ENCODE measurements around the gene NCS1. TPM values are rescaled to one million over a fixed set of nuclear protein-coding genes. Genes with fewer than 3 reads are reported as not detected.
A peak's percentile ranks its signal among the peaks of the same experiment; 100 is the strongest.

Gene NCS1
- total RNA-seq, 1 donor from 2014 or later, result 32.8 TPM

DNA sequence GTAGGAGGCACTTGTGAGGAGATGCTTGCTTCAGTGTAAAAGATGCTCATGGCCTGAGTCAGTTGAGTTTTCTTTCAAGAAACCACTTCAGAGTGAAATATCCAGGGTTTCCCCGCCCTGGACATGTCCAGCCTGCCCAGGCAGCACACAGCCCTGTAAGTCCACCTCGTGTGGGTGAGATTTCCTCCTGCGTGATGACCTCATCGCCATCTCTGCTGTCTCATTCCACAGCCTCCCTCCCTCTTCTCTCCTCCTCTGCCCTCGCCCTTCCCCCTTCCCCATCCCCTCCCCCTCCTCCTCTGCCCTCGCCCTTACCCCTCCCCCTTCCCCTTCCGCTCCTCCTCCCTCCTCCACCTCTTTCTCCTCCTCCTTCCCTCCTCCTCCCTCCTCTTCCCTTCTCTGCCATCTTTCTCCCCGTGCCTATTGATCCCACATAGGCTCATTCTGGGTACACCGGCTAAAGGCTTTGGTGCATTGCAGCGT, 34.0 kb upstream of the NCS1 start:
- Mint-ChIP-seq H3K27ac (peak overlapping the region; percentile 73), H3K9me3 (no peaks in the 10 kb centered on the region), H3K4me3 (no peak overlapping the region), H3K36me3 (peaks cover 10% of the 10 kb centered on the region), H3K4me1 (ENCODE audit: unreplicated experiment) (peaks cover 27% of the 10 kb centered on the region), H3K27me3 (no peaks in the 10 kb centered on the region)
- TF ChIP-seq, protein P1, sequence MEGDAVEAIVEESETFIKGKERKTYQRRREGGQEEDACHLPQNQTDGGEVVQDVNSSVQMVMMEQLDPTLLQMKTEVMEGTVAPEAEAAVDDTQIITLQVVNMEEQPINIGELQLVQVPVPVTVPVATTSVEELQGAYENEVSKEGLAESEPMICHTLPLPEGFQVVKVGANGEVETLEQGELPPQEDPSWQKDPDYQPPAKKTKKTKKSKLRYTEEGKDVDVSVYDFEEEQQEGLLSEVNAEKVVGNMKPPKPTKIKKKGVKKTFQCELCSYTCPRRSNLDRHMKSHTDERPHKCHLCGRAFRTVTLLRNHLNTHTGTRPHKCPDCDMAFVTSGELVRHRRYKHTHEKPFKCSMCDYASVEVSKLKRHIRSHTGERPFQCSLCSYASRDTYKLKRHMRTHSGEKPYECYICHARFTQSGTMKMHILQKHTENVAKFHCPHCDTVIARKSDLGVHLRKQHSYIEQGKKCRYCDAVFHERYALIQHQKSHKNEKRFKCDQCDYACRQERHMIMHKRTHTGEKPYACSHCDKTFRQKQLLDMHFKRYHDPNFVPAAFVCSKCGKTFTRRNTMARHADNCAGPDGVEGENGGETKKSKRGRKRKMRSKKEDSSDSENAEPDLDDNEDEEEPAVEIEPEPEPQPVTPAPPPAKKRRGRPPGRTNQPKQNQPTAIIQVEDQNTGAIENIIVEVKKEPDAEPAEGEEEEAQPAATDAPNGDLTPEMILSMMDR (conservative IDR thresholded peaks at IDR 0.05), result no peak
- DNase-seq (ENCODE audit: extremely low spot score, unreplicated experiment), result no peak

- peak overlapping the region; percentile 73 for H3K27ac Mint-ChIP-seq
- peaks cover 5% of the 10 kb centered on the region for H3K36me3 Mint-ChIP-seq
- peaks cover 33% of the 10 kb centered on the region for H3K4me1 Mint-ChIP-seq (ENCODE audit: unreplicated experiment)
- no peaks in the 10 kb centered on the region for H3K9me3 Mint-ChIP-seq
- H3K4me3 Mint-ChIP-seq, result no peak overlapping the region
- TF ChIP-seq, protein P1 (conservative IDR thresholded peaks at IDR 0.05), result no peak
- DNase-seq (ENCODE audit: extremely low spot score, unreplicated experiment), result no peak
- H3K27me3 Mint-ChIP-seq, result no peaks in the 10 kb centered on the region
Observed at GRCh38 chr9:130138791-130139190, 33.4 kb upstream of the NCS1 start.

DNA sequence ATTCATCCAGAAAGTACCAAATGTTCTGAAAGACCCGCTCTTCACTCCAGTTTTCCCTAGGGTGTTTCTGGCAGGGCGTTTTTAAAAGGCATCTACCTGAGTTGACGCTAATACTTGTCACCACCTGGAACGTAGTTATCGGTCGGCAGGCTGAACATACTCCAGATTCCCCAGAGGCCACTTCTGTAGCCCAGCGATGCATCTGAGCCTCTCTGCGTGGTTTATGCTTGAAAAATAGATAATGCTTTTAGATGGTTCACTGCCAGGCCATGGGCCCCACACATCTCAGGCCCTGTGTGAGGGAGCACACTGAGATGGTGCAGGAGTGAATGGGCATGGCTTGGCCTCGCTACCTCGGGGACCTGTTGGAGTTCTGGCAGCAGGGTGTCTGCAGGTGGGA, 33.0 kb upstream of the NCS1 start:
- H3K27ac Mint-ChIP-seq, result peak overlapping the region; percentile 73
- peaks cover 36% of the 10 kb centered on the region for H3K4me1 Mint-ChIP-seq (ENCODE audit: unreplicated experiment)
- TF ChIP-seq, protein P1 (conservative IDR thresholded peaks at IDR 0.05), result no peak
- no peak overlapping the region for H3K4me3 Mint-ChIP-seq
- H3K27me3 Mint-ChIP-seq, result no peaks in the 10 kb centered on the region
- no peaks in the 10 kb centered on the region for H3K9me3 Mint-ChIP-seq
- DNase-seq (ENCODE audit: extremely low spot score, unreplicated experiment), result no peak
- H3K36me3 Mint-ChIP-seq, result peaks cover 5% of the 10 kb centered on the region

DNA sequence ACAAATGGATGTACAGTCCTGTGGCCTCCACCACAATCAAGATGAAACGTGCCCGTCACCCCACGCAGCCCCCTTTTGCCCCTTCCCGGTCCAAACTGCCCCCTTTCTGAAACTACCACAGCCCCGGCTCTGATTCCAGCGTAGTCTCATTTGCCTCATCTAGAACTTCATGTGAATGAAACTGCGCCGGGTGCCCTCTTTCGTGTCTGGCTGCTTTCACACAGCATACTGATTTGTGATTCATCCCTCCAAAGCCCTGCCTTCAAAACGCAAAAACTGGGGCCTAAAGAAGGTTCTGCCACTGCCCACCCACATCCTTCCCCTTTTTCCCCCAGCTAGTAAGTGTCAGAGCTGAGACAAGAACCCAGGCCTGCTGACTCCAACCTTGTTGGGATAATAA, 31.5 kb upstream of the NCS1 start:
- Mint-ChIP-seq H3K4me3 (no peak overlapping the region), H3K4me1 (ENCODE audit: unreplicated experiment) (peaks cover 36% of the 10 kb centered on the region), H3K9me3 (no peaks in the 10 kb centered on the region), H3K27me3 (no peaks in the 10 kb centered on the region), H3K36me3 (peaks cover 4% of the 10 kb centered on the region), H3K27ac (no peak overlapping the region)
- TF ChIP-seq, protein P1 (conservative IDR thresholded peaks at IDR 0.05), result no peak
- no peak for DNase-seq (ENCODE audit: extremely low spot score, unreplicated experiment)

DNA sequence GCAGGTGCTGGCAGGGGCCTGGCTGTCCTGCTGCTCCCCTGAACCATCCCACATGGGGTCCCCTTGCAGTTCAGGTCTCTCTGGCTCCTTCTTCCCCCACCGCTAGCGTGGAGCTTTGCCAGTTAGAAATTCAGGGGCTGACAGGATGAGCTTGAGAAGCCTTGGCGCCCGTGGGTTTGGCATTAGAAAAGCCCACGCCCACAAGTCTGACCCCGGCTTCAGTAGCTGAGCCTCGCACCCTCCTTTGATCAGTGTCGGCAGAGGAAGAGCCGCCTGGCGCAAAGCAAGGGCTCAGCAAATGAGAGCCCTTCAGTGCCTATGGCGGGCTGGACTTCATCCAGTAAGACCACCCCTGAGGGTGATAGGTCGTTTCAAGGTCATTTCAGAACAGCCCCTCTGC, 30.1 kb upstream of the NCS1 start:
- DNase-seq (ENCODE audit: extremely low spot score, unreplicated experiment), result no peak
- Mint-ChIP-seq H3K4me3 (no peak overlapping the region), H3K27me3 (peaks cover 2% of the 10 kb centered on the region), H3K4me1 (ENCODE audit: unreplicated experiment) (peaks cover 36% of the 10 kb centered on the region), H3K36me3 (no peaks in the 10 kb centered on the region), H3K27ac (no peak overlapping the region), H3K9me3 (no peaks in the 10 kb centered on the region)
- TF ChIP-seq, protein P1 (conservative IDR thresholded peaks at IDR 0.05), result no peak

- TF ChIP-seq, protein P1 (conservative IDR thresholded peaks at IDR 0.05), result no peak
- Mint-ChIP-seq H3K4me3 (no peak overlapping the region), H3K27ac (no peak overlapping the region), H3K36me3 (no peaks in the 10 kb centered on the region), H3K4me1 (ENCODE audit: unreplicated experiment) (peaks cover 34% of the 10 kb centered on the region), H3K9me3 (no peaks in the 10 kb centered on the region), H3K27me3 (peaks cover 2% of the 10 kb centered on the region)
- DNase-seq (ENCODE audit: extremely low spot score, unreplicated experiment), result no peak
Observed at GRCh38 chr9:130142641-130143040, 29.6 kb upstream of the NCS1 start.
